ENCODE results near the gene SH2D6.
"Not testable (repeated sequence)": the region's sequence is repeated elsewhere in the genome, so short reads cannot be mapped to it uniquely, and the experiment has no call there.

Gene SH2D6

GRCh38 chr2:85422072-85422457, 3.6 kb downstream of the SH2D6 start:
- DNase-seq = no peak

GRCh38 chr2:85423525-85423924, 5.0 kb downstream of the SH2D6 start:
- no peak for DNase-seq

GRCh38 chr2:85425588-85425987, 7.1 kb downstream of the SH2D6 start:
- no peak for DNase-seq

GRCh38 chr2:85427300-85427835, 8.9 kb downstream of the SH2D6 start:
- no peak for DNase-seq

GRCh38 chr2:85428343-85428881, 9.9 kb downstream of the SH2D6 start:
- no peak for DNase-seq

- no peak for DNase-seq
Observed at GRCh38 chr2:85429213-85429923, 10.9 kb downstream of the SH2D6 start.

GRCh38 chr2:85429924-85430289, 11.4 kb downstream of the SH2D6 start:
- DNase-seq = no peak

- no peak for DNase-seq
Observed at GRCh38 chr2:85430752-85431569, 12.4 kb downstream of the SH2D6 start.

GRCh38 chr2:85431570-85432205, 13.2 kb downstream of the SH2D6 start:
- no peak for DNase-seq

- DNase-seq = no peak
Observed at GRCh38 chr2:85433511-85434089, 15.1 kb downstream of the SH2D6 start.

GRCh38 chr2:85434696-85435095, 16.2 kb downstream of the SH2D6 start:
- no peak for DNase-seq

GRCh38 chr2:85435220-85435958, 16.9 kb downstream of the SH2D6 start:
- no peak for DNase-seq

GRCh38 chr2:85435981-85436835, 17.7 kb downstream of the SH2D6 start:
- DNase-seq = no peak

GRCh38 chr2:85436836-85437487, 18.4 kb downstream of the SH2D6 start:
- DNase-seq = no peak

- peak; percentile 50 for DNase-seq
Observed at GRCh38 chr2:85437488-85438200, 19.1 kb downstream of the SH2D6 start.

- no peak for DNase-seq
Observed at GRCh38 chr2:85438201-85439024, 19.9 kb downstream of the SH2D6 start.

GRCh38 chr2:85439025-85439472, 20.5 kb downstream of the SH2D6 start:
- no peak for DNase-seq

- not testable (repeated sequence) for DNase-seq
Observed at GRCh38 chr2:85439569-85439968, 21.1 kb downstream of the SH2D6 start.

- no peak for DNase-seq
Observed at GRCh38 chr2:85439986-85440385, 21.5 kb downstream of the SH2D6 start.
